Astrocyte (in vitro differentiated cells and primary cell): Measurements from ENCODE around the gene RNF146.

Source experiments
- CTCF ChIP-seq: IDR thresholded peaks from 2 replicates; pipeline ENCODE4 v1.5.1; 2011; ENCODE audit warnings: low read depth, mild to moderate bottlenecking, inconsistent platforms, low read length, moderate library complexity; ENCODE audit not compliant: insufficient read depth
- EZH2 ChIP-seq: IDR thresholded peaks from 2 replicates; pipeline ENCODE4 v1.6.1; 2012; ENCODE audit warnings: mild to moderate bottlenecking, low read length, inconsistent platforms; ENCODE audit not compliant: insufficient read depth

DNA sequence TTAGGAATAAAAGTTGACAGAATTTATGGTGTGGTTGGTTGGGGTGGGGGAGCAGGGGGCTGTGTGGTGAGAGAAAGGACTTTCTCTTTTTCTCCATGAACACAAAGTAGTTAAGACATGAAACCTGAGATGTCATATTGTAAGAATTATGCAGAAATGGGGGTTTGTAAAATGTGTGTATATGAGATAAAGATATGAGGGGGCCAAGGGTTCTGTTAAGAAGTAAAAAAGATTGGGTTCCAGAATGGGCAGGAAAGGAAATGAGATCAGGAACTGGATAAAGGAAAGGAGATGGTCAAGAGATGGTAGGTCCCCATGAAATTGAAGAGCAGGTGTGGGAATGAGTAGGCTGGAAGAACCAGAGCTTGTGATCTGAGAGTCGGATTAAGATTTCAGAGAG is 9.7 kb downstream of the RNF146 start:
- no peak for TF ChIP-seq CTCF
- TF ChIP-seq EZH2: no peak
